ENCODE data around the gene PLSCR2. TPM values are rescaled to one million over a fixed set of nuclear protein-coding genes. Genes with fewer than 3 reads are reported as not detected.
"Not testable (repeated sequence)": the region's sequence is repeated elsewhere in the genome, so short reads cannot be mapped to it uniquely, and the experiment has no call there.

PLSCR2 gene
- total RNA-seq, 1 donor from 2014 or later, result 0.48 TPM

- no peak for DNase-seq (ENCODE audit: low spot score)
- intact Hi-C loops (cut with DNase I), result no loop called here
Observed at GRCh38 chr3:146493761-146494160, 24.4 kb upstream of the PLSCR2 start.

GRCh38 chr3:146493221-146493620, 23.9 kb upstream of the PLSCR2 start:
- no peak for DNase-seq (ENCODE audit: low spot score)
- intact Hi-C loops (cut with DNase I), result no loop called here

- DNase-seq (ENCODE audit: low spot score), result no peak
- intact Hi-C loops (cut with DNase I), result no loop called here
Observed at GRCh38 chr3:146491303-146491702, 21.9 kb upstream of the PLSCR2 start.

GRCh38 chr3:146485297-146485696, 15.9 kb upstream of the PLSCR2 start:
- intact Hi-C loops (cut with DNase I), result no loop called here
- no peak for DNase-seq (ENCODE audit: low spot score)

- intact Hi-C loops (cut with DNase I), result no loop called here
- no peak for DNase-seq (ENCODE audit: low spot score)
Observed at GRCh38 chr3:146476094-146476740, 6.9 kb upstream of the PLSCR2 start.

- DNase-seq (ENCODE audit: low spot score); intact Hi-C loops (cut with DNase I): not testable (repeated sequence)
Observed at GRCh38 chr3:146474976-146475375, 5.6 kb upstream of the PLSCR2 start.

GRCh38 chr3:146473726-146474125, 4.4 kb upstream of the PLSCR2 start:
- intact Hi-C loops (cut with DNase I), result no loop called here

GRCh38 chr3:146472611-146473010, 3.2 kb upstream of the PLSCR2 start:
- DNase-seq (ENCODE audit: low spot score), result no peak
- intact Hi-C loops (cut with DNase I), result no loop called here

More at GRCh38 chr3:146473726-146474125, 4.4 kb upstream of the PLSCR2 start:
- no peak for DNase-seq (ENCODE audit: low spot score)

- DNase-seq (ENCODE audit: low spot score), result no peak
- intact Hi-C loops (cut with DNase I), result no loop called here
Observed at GRCh38 chr3:146471012-146471411, 1.7 kb upstream of the PLSCR2 start.

GRCh38 chr3:146470425-146470990, 1.1 kb upstream of the PLSCR2 start:
- no peak for DNase-seq (ENCODE audit: low spot score)
- intact Hi-C loops (cut with DNase I), result no loop called here

- intact Hi-C loops (cut with DNase I), result no loop called here
Observed at GRCh38 chr3:146468671-146469149, 651 bp downstream of the PLSCR2 start.

GRCh38 chr3:146468234-146468633, 1.1 kb downstream of the PLSCR2 start:
- intact Hi-C loops (cut with DNase I), result no loop called here

More at GRCh38 chr3:146468671-146469149, 651 bp downstream of the PLSCR2 start:
- no peak for DNase-seq (ENCODE audit: low spot score)

GRCh38 chr3:146466604-146467003, 2.8 kb downstream of the PLSCR2 start:
- intact Hi-C loops (cut with DNase I), result no loop called here

More at GRCh38 chr3:146468234-146468633, 1.1 kb downstream of the PLSCR2 start:
- DNase-seq (ENCODE audit: low spot score), result no peak

GRCh38 chr3:146465693-146466465, 3.5 kb downstream of the PLSCR2 start:
- intact Hi-C loops (cut with DNase I), result no loop called here
- DNase-seq (ENCODE audit: low spot score), result no peak

More at GRCh38 chr3:146466604-146467003, 2.8 kb downstream of the PLSCR2 start:
- no peak for DNase-seq (ENCODE audit: low spot score)

- DNase-seq (ENCODE audit: low spot score), result no peak
- intact Hi-C loops (cut with DNase I), result no loop called here
Observed at GRCh38 chr3:146464783-146465182, 4.6 kb downstream of the PLSCR2 start.

GRCh38 chr3:146464005-146464595, 5.3 kb downstream of the PLSCR2 start:
- intact Hi-C loops (cut with DNase I), result no loop called here
- DNase-seq (ENCODE audit: low spot score), result no peak

GRCh38 chr3:146454796-146455195, 14.6 kb downstream of the PLSCR2 start:
- no peak for DNase-seq (ENCODE audit: low spot score)
- intact Hi-C loops (cut with DNase I), result no loop called here

- no peak for DNase-seq (ENCODE audit: low spot score)
- intact Hi-C loops (cut with DNase I), result no loop called here
Observed at GRCh38 chr3:146449613-146450012, 19.7 kb downstream of the PLSCR2 start.

- intact Hi-C loops (cut with DNase I), result no loop called here
- DNase-seq (ENCODE audit: low spot score), result no peak
Observed at GRCh38 chr3:146449076-146449475, 20.3 kb downstream of the PLSCR2 start.

- intact Hi-C loops (cut with DNase I), result no loop called here
- no peak for DNase-seq (ENCODE audit: low spot score)
Observed at GRCh38 chr3:146446026-146446425, 23.3 kb downstream of the PLSCR2 start.
